PFSK-1 (cell line): ENCODE measurements around the gene KLK4.

ENCODE experiments used
- POLR2AphosphoS5 ChIP-seq: IDR thresholded peaks from 2 replicates; pipeline ENCODE4 v1.6.1; 2012; ENCODE audit warnings: low read depth, mild to moderate bottlenecking, control low read depth, low read length, moderate library complexity
- TAF1 ChIP-seq: IDR thresholded peaks from 2 replicates; pipeline ENCODE4 v1.6.1; 2012; ENCODE audit warnings: low read length, control low read depth, borderline replicate concordance; ENCODE audit not compliant: insufficient read depth
- TF ChIP-seq, protein P1 (sequence below), 2 experiments: IDR thresholded peaks; 2 replicates each; pipeline versions ENCODE4 v1.6.1 to v1.8.0; 2011 to 2012; ENCODE audit warnings: low read depth in 2 of 2, low read length in 2 of 2, control low read depth in 1 of 2, inconsistent platforms in 1 of 2, mild to moderate bottlenecking in 1 of 2, moderate library complexity in 1 of 2; ENCODE audit not compliant: insufficient read depth in 1 of 2

DNA sequence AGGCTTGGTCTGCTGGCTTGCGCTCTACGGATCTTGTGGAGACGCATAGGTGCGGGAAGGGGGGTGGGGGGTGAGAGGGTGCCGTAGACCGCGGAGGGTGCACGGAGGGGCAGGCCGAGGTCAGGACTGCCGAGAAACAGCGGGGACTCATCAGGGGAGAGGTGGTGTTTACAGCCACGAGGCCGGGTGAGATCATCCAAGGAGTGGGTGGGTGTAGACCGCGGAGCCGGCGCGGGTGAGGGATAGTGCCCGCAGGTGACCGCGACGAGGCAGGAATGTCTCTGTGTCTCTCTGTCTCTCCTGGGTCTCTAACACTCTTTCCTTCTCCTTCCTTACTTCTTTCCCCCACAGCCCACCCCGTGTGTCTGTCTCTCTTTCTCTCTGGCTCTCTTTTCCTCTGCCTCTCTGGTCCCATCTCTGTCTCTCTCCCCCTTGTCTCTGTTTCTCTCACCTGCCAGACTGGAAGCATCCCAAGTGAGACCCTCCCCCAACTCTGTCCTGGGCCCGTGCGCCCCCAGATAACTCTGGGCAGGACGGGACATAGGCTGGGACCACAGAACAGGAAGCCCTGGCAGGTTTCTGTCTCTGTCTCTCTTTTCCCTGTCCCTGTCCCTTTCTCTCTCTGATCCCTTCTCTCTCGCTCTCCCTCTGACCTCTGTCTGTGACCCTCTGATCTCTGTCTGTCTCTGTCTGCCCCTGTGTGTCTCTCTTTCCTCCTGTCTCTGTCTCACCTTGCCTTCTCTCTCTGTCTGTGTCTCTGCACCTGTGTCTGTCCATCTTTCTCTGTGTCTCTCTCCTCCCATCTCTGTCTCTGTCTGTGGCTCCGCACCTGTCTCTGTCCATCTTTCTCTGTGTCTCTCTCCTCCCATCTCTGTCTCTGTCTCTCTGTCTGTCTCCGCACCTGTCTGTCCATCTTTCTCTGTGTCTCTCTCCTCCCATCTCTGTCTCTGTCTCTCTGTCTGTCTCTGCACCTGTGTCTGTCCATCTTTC, 1.8 kb upstream of the KLK4 start:
- TF ChIP-seq, protein P1, sequence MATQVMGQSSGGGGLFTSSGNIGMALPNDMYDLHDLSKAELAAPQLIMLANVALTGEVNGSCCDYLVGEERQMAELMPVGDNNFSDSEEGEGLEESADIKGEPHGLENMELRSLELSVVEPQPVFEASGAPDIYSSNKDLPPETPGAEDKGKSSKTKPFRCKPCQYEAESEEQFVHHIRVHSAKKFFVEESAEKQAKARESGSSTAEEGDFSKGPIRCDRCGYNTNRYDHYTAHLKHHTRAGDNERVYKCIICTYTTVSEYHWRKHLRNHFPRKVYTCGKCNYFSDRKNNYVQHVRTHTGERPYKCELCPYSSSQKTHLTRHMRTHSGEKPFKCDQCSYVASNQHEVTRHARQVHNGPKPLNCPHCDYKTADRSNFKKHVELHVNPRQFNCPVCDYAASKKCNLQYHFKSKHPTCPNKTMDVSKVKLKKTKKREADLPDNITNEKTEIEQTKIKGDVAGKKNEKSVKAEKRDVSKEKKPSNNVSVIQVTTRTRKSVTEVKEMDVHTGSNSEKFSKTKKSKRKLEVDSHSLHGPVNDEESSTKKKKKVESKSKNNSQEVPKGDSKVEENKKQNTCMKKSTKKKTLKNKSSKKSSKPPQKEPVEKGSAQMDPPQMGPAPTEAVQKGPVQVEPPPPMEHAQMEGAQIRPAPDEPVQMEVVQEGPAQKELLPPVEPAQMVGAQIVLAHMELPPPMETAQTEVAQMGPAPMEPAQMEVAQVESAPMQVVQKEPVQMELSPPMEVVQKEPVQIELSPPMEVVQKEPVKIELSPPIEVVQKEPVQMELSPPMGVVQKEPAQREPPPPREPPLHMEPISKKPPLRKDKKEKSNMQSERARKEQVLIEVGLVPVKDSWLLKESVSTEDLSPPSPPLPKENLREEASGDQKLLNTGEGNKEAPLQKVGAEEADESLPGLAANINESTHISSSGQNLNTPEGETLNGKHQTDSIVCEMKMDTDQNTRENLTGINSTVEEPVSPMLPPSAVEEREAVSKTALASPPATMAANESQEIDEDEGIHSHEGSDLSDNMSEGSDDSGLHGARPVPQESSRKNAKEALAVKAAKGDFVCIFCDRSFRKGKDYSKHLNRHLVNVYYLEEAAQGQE (IDR thresholded peaks at IDR 0.05; ENCODE audit: insufficient read depth in 1 of 2, low read depth in 2 of 2, low read length in 2 of 2): no peak
- TF ChIP-seq TAF1 (no peak), POLR2AphosphoS5 (no peak)
